B cell (primary cell): Measurements from ENCODE around the gene ITCH. TPM values are rescaled to one million over a fixed set of nuclear protein-coding genes. Genes with fewer than 3 reads are reported as not detected.

Experiments
- ATAC-seq: fragments of 200-7000 bp; cut with Tn5 transposase; one replicate; pipeline ENCODE4 v1.10.0; 2021; ENCODE audit warnings: low read depth, mild to moderate bottlenecking, moderate number of reproducible peaks, moderate library complexity
- CTCF ChIA-PET: fragments of 350-600 bp; sonication (Branson Sonifier 250); formaldehyde crosslinking; loops from one replicate; lab custom pipeline; 2021; ENCODE audit warnings: antibody characterized with exemption, inconsistent platforms; lab: Charles Lee
- POLR2A ChIA-PET: fragments of 350-600 bp; sonication (Branson Sonifier 250); formaldehyde crosslinking; loops from one replicate; lab custom pipeline; 2021; ENCODE audit warnings: antibody characterized with exemption; lab: Charles Lee
- DNase-seq: peaks from one replicate; pipeline ENCODE4 v3.0.0; 2013
- H2AFZ ChIP-seq: 2 replicates; pipeline ENCODE4 v1.6.1; 2012; ENCODE audit warnings: mild to moderate bottlenecking, low read depth, low read length; ENCODE audit not compliant: insufficient read depth, poor library complexity, severe bottlenecking
- H3K27ac ChIP-seq, 2 donors: 1 replicate in 1 of 2; 2 replicates in 1 of 2; pipeline ENCODE4 v1.5.1; 2012 to 2013; ENCODE audit warnings: low read length in 2 of 2, mild to moderate bottlenecking in 2 of 2, moderate library complexity in 1 of 2
- H3K27me3 ChIP-seq, 4 experiments: fragments of 200-600 bp in 1 of 4; sonication (generic) in 1 of 4; replicated peaks in 1 of 4; 1 replicate in 2 of 4; 2 replicates in 2 of 4; pipeline versions ENCODE4 v1.6.1 to v1.7.0; 2013 to 2016; ENCODE audit warnings: low read length in 3 of 4, mild to moderate bottlenecking in 2 of 4, mixed read lengths in 1 of 4, moderate library complexity in 1 of 4; ENCODE audit not compliant: insufficient read depth in 4 of 4, control insufficient read depth in 3 of 4; ENCODE audit errors: control extremely low read depth in 1 of 4
- H3K36me3 ChIP-seq, 2 experiments: replicated peaks in 1 of 2; 1 replicate in 1 of 2; 2 replicates in 1 of 2; pipeline versions ENCODE4 v1.6.1 to v1.7.1; 2013; ENCODE audit warnings: low read length in 1 of 2; ENCODE audit not compliant: insufficient read depth in 2 of 2, control insufficient read depth in 1 of 2; ENCODE audit errors: control extremely low read depth in 1 of 2, extremely low read depth in 1 of 2
- H3K4me1 ChIP-seq, 2 donors: fragments of 200-600 bp in 1 of 2; sonication (generic) in 1 of 2; 1 replicate in 1 of 2; 2 replicates in 1 of 2; pipeline versions ENCODE4 v1.5.1 to v1.6.1; 2013 to 2017; ENCODE audit warnings: low read length in 2 of 2; ENCODE audit not compliant: control insufficient read depth in 2 of 2, insufficient read depth in 2 of 2
- H3K4me2 ChIP-seq: replicated peaks from 2 replicates; pipeline ENCODE3; 2012; ENCODE audit warnings: mild to moderate bottlenecking, low read depth, low read length; ENCODE audit not compliant: poor library complexity, severe bottlenecking
- H3K4me3 ChIP-seq, 5 experiments: fragments of 200-600 bp in 1 of 5; sonication (generic) in 1 of 5; 1 replicate in 3 of 5; 2 replicates in 2 of 5; pipeline versions ENCODE4 v1.5.1 to v1.7.0; 2011 to 2016; ENCODE audit warnings: low read length in 4 of 5, mild to moderate bottlenecking in 4 of 5, low read depth in 2 of 5, control low read depth in 1 of 5, moderate library complexity in 1 of 5; ENCODE audit not compliant: insufficient read depth in 1 of 5; ENCODE audit errors: control extremely low read depth in 1 of 5, extremely low read depth in 1 of 5
- H3K79me2 ChIP-seq: fragments of 200-600 bp; sonication (generic); one replicate; pipeline ENCODE4 v1.6.0; 2016; ENCODE audit warnings: low read length; ENCODE audit not compliant: control insufficient read depth, insufficient read depth
- H3K9ac ChIP-seq: fragments of 200-600 bp; sonication (generic); 2 replicates; pipeline ENCODE4 v1.6.1; 2017; ENCODE audit warnings: mild to moderate bottlenecking, low read length, moderate library complexity
- H3K9me3 ChIP-seq, 3 donors: one replicate each; pipeline versions ENCODE4 v1.6.1 to v1.7.1; 2013; ENCODE audit warnings: low read length in 2 of 3; ENCODE audit not compliant: control insufficient read depth in 2 of 3, insufficient read depth in 1 of 3; ENCODE audit errors: control extremely low read depth in 1 of 3
- H4K20me1 ChIP-seq: 2 replicates; pipeline ENCODE4 v1.6.0; 2012; ENCODE audit warnings: mild to moderate bottlenecking, low read length; ENCODE audit not compliant: insufficient read depth, control insufficient read depth, poor library complexity, severe bottlenecking
- H3K27ac Mint-ChIP-seq: one replicate; pipeline ENCODE4 v1.8.0; 2021; ENCODE audit warnings: mixed read lengths
- H3K27me3 Mint-ChIP-seq: one replicate; pipeline ENCODE4 v1.8.0; 2021; ENCODE audit warnings: mixed read lengths
- H3K4me1 Mint-ChIP-seq: one replicate; pipeline ENCODE4 v1.8.0; 2021; ENCODE audit warnings: mixed read lengths
- H3K4me3 Mint-ChIP-seq: one replicate; pipeline ENCODE4 v1.8.0; 2021; ENCODE audit warnings: mixed read lengths
- H3K9me3 Mint-ChIP-seq: one replicate; pipeline ENCODE4 v1.8.0; 2022; ENCODE audit warnings: mixed read lengths; ENCODE audit not compliant: insufficient read depth
- EZH2 ChIP-seq: IDR thresholded peaks from 2 replicates; pipeline ENCODE4 v1.6.1; 2012; ENCODE audit warnings: borderline replicate concordance, low read depth, mild to moderate bottlenecking, moderate library complexity, low read length; ENCODE audit not compliant: insufficient read depth, poor library complexity, severe bottlenecking
- WGBS: methylation state at CpG from one replicate; pipeline ENCODE4 v1.1.5; 2013; ENCODE audit warnings: missing lambda C conversion rate; ENCODE audit not compliant: insufficient coverage; 5-methylcytosine and 5-hydroxymethylcytosine counted together
- intact Hi-C: fragments of 100-400 bp; cut with micrococcal nuclease; formaldehyde crosslinking; loops from one replicate; pipeline ENCODE4 v1.10.0; 2022
- polyA plus RNA-seq: library from polyadenylated mRNA; depleted of rRNA; stranded (reverse); fragments of >200 nt; gene quantifications from 2 replicates; pipeline ENCODE4 v1.2.3, GENCODE V29; 2012
- total RNA-seq, 2 donors: library from RNA; stranded (reverse); fragments of 120-200 nt in 1 of 2; gene quantifications; 1 replicate in 1 of 2; 2 replicates in 1 of 2; pipeline versions ENCODE4 v1.2.3 to v1.2.4, GENCODE V29; 2013 to 2022
- TF ChIP-seq, protein P1 (sequence below): fragments of 200-600 bp; IDR thresholded peaks from one replicate; pipeline ENCODE4 v1.8.0; 2022; ENCODE audit warnings: antibody characterized with exemption, mild to moderate bottlenecking

Gene ITCH
- total and polyA plus RNA-seq, 2 donors (not counting 1 experiment from before 2014, with no cell fraction given), result 10.0 to 110 TPM

DNA sequence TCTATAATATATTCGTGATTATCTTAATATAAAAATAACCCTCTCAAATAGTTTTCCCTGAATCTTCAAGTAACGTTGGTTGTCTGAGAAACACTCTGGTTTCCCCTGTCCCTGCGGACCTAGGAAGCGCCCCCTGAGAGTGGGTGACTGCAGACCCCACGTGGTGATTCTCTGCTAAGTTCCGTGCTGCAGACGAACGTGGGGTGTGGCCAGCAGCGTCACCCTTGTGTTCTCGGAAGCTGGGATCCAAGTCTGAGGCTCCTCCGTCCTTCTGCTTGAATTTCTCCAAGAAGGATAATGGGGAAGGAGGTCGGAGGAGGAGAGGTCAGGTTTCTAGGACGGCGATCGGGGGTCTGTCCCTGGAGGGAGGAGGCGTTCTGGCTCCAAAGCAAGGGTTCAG, 178.8 kb downstream of the ITCH start:
- Histone ChIP-seq H4K20me1 (no peaks in the 10 kb centered on the region), H2AFZ (no peak overlapping the region), H3K36me3 (peaks cover 0 to 28% of the 10 kb centered on the region in 2 experiments), H3K27ac (no peak overlapping the region), H3K9ac (no peak overlapping the region), H3K4me1 (peaks cover 0 to 7% of the 10 kb centered on the region in 2 donors), H3K27me3 (peaks cover 0 to 1% (median 0%) of the 10 kb centered on the region in 4 experiments), H3K4me2 (no peak overlapping the region), H3K79me2 (no peaks in the 10 kb centered on the region), H3K9me3 (no peaks in the 10 kb centered on the region), H3K4me3 (no peak overlapping the region)
- H3K9me3 Mint-ChIP-seq, result no peaks in the 10 kb centered on the region
- ChIA-PET CTCF (interaction anchor here (0.8 kb wide), 1 partner anchor 228 kb away, joined by 4 read pairs; no protein-coding TSS in a partner anchor), POLR2A (no interaction called here)
- ATAC-seq, result no peak
- no peak overlapping the region for H3K4me3 Mint-ChIP-seq
- intact Hi-C loops, result no loop called here
- DNase-seq, result no peak
- H3K4me1 Mint-ChIP-seq, result peaks cover 19% of the 10 kb centered on the region
- peaks cover 3% of the 10 kb centered on the region for H3K27me3 Mint-ChIP-seq
- 98% methylated on average over 10 of the region's 16 CpGs for WGBS
- TF ChIP-seq, protein P1, sequence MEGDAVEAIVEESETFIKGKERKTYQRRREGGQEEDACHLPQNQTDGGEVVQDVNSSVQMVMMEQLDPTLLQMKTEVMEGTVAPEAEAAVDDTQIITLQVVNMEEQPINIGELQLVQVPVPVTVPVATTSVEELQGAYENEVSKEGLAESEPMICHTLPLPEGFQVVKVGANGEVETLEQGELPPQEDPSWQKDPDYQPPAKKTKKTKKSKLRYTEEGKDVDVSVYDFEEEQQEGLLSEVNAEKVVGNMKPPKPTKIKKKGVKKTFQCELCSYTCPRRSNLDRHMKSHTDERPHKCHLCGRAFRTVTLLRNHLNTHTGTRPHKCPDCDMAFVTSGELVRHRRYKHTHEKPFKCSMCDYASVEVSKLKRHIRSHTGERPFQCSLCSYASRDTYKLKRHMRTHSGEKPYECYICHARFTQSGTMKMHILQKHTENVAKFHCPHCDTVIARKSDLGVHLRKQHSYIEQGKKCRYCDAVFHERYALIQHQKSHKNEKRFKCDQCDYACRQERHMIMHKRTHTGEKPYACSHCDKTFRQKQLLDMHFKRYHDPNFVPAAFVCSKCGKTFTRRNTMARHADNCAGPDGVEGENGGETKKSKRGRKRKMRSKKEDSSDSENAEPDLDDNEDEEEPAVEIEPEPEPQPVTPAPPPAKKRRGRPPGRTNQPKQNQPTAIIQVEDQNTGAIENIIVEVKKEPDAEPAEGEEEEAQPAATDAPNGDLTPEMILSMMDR, result no peak
- TF ChIP-seq EZH2, result no peak
- no peak overlapping the region for H3K27ac Mint-ChIP-seq

DNA sequence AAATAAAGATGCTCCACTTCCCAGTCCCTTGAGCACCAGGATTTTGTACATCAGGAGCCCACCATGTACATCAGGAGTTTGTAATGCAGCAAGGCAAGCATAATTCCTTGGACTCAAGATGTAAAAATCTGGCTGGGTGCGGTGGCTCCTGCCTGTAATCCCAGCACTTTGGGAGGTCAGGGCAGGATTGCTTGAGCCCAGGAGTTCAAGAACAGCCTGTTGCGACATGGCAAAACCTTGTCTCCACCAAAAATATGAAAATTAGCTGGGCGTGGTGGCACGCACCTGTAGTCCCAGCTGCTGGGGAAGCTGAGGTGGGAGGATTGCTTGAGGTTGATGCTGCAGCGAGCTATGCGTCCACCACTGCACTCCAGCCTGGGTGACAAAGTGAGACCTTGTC, 179.4 kb downstream of the ITCH start:
- DNase-seq (no peak), ATAC-seq (no peak)
- Histone ChIP-seq H3K9me3 (no peaks in the 10 kb centered on the region), H4K20me1 (no peaks in the 10 kb centered on the region), H3K4me2 (no peak overlapping the region), H3K27ac (no peak overlapping the region), H3K4me1 (peaks cover 0 to 7% of the 10 kb centered on the region in 2 donors), H3K4me3 (no peak overlapping the region), H3K9ac (no peak overlapping the region), H3K27me3 (peaks cover 0 to 4% (median 0%) of the 10 kb centered on the region in 4 experiments), H2AFZ (no peak overlapping the region), H3K36me3 (peaks cover 0 to 24% of the 10 kb centered on the region in 2 experiments), H3K79me2 (no peaks in the 10 kb centered on the region)
- Mint-ChIP-seq H3K4me3 (no peak overlapping the region), H3K4me1 (peaks cover 19% of the 10 kb centered on the region), H3K9me3 (no peaks in the 10 kb centered on the region), H3K27ac (no peak overlapping the region), H3K27me3 (peaks cover 3% of the 10 kb centered on the region)
- intact Hi-C loops, result no loop called here
- TF ChIP-seq EZH2, result no peak
- TF ChIP-seq, protein P1, result no peak
- POLR2A ChIA-PET, result no interaction called here
- 80% methylated on average over 5 of the region's 6 CpGs for WGBS
- CTCF ChIA-PET, result interaction anchor here (1.9 kb wide), 1 partner anchor 165 kb away, joined by 7 read pairs; no protein-coding TSS in a partner anchor
